GM12878 (cell line): Measurements from ENCODE around the gene CCDC24.

Experiments used
- CTCF ChIP-seq, 3 experiments: IDR thresholded peaks in 2 of 3; conservative IDR thresholded peaks in 1 of 3; 2 replicates each; pipeline ENCODE4 v1.5.1; 2011; ENCODE audit warnings: low read depth in 3 of 3, low read length in 3 of 3, mild to moderate bottlenecking in 3 of 3, control low read depth in 2 of 3, moderate library complexity in 2 of 3, inconsistent platforms in 1 of 3, mixed read lengths in 1 of 3; ENCODE audit not compliant: control insufficient read depth in 2 of 3, insufficient read depth in 1 of 3; ENCODE audit errors: extremely low read depth in 1 of 3
- ELK1 ChIP-seq: IDR thresholded peaks from 2 replicates; pipeline ENCODE4 v1.6.1; 2012; ENCODE audit warnings: low read depth, low read length, improper control_type of control experiment
- ETV6 ChIP-seq, 2 experiments: fragments of 450-650 bp in 1 of 2; IDR thresholded peaks in 1 of 2; conservative IDR thresholded peaks in 1 of 2; 2 replicates each; pipeline ENCODE4 v1.6.1; 2014; ENCODE audit warnings: antibody characterized with exemption in 1 of 2, borderline replicate concordance in 1 of 2, low read depth in 1 of 2, mild to moderate bottlenecking in 1 of 2, moderate library complexity in 1 of 2
- KLF5 ChIP-seq: fragments of 450-650 bp; IDR thresholded peaks from 2 replicates; pipeline ENCODE4 v1.6.1; 2014; ENCODE audit warnings: mild to moderate bottlenecking; ENCODE audit not compliant: partially characterized antibody
- NR2C2 ChIP-seq: IDR thresholded peaks from 2 replicates; pipeline ENCODE4 v1.6.1; 2011; ENCODE audit warnings: borderline replicate concordance, low read depth; ENCODE audit not compliant: control insufficient read depth, insufficient read length
- TBL1XR1 ChIP-seq: IDR thresholded peaks from 2 replicates; pipeline ENCODE4 v1.6.1; 2012; ENCODE audit warnings: low read depth, low read length, improper control_type of control experiment

GRCh38 chr1:43965316-43965715 lies 26.1 kb upstream of the CCDC24 start:
- TF ChIP-seq TBL1XR1, result no peak
- TF ChIP-seq CTCF (IDR thresholded peaks at IDR 0.05 in 2 of 3, conservative IDR thresholded peaks at IDR 0.05 in 1 of 3; ENCODE audit: control insufficient read depth in 2 of 3, extremely low read depth in 1 of 3, insufficient read depth in 1 of 3, low read depth in 3 of 3, low read length in 3 of 3), result no peak
- TF ChIP-seq ELK1, result no peak
- no peak for TF ChIP-seq NR2C2
- no peak for TF ChIP-seq ETV6 (conservative IDR thresholded peaks at IDR 0.05 in 1 of 2, IDR thresholded peaks at IDR 0.05 in 1 of 2; ENCODE audit: borderline replicate concordance in 1 of 2, low read depth in 1 of 2)
- TF ChIP-seq KLF5, result no peak
